GM11168 (cell line): ENCODE data around the gene AOPEP.

Experiments used
- in situ Hi-C: fragments of 300-500 bp; cut with MboI; formaldehyde crosslinking; loops from one replicate; pipeline ENCODE4 v1.12.0; 2022; ENCODE audit warnings: low sequenced_read_pairs; ENCODE audit not compliant: unreplicated experiment

Gene AOPEP, protein sequence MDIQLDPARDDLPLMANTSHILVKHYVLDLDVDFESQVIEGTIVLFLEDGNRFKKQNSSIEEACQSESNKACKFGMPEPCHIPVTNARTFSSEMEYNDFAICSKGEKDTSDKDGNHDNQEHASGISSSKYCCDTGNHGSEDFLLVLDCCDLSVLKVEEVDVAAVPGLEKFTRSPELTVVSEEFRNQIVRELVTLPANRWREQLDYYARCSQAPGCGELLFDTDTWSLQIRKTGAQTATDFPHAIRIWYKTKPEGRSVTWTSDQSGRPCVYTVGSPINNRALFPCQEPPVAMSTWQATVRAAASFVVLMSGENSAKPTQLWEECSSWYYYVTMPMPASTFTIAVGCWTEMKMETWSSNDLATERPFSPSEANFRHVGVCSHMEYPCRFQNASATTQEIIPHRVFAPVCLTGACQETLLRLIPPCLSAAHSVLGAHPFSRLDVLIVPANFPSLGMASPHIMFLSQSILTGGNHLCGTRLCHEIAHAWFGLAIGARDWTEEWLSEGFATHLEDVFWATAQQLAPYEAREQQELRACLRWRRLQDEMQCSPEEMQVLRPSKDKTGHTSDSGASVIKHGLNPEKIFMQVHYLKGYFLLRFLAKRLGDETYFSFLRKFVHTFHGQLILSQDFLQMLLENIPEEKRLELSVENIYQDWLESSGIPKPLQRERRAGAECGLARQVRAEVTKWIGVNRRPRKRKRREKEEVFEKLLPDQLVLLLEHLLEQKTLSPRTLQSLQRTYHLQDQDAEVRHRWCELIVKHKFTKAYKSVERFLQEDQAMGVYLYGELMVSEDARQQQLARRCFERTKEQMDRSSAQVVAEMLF

DNA sequence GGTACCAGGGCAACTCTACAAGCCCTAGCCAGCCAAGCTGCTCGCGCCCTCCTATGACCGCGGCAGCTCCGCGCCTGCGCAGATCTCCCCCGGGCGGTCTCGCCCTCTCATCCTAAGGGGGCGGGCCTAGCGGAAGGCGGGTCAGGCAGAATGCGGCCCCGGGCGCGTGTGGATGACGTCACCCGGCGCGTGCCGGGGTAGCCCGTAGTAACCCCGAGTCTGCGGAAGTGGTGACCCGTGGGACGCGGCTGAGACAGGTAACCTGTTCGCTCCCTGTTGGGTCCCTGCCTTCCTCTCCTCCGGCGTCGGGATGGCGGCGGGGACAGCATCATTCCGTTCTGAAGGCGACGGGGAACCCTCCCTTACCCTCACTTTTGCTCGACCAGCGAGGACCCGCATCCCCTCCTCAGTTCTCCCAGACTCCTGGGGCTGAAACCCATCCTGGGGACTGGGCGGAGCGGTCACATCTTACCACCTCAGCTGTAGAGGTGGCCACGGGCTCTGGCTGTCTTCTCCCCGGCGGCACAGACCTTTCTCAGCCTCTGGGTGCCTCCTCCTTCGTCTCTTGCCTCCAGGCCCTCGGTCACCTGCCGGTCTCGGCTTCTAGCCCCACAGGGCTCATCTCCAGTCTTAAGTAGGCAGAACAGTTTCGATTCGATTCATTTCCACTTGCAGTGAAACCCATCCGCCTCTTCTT, at the start of gene AOPEP:
Gene AOPEP (plus strand): TSS at position 205 of the 697 bp plus-strand sequence. CDS start 33,085 bp downstream, outside the sequence.
- in situ Hi-C loops = no loop called here

DNA sequence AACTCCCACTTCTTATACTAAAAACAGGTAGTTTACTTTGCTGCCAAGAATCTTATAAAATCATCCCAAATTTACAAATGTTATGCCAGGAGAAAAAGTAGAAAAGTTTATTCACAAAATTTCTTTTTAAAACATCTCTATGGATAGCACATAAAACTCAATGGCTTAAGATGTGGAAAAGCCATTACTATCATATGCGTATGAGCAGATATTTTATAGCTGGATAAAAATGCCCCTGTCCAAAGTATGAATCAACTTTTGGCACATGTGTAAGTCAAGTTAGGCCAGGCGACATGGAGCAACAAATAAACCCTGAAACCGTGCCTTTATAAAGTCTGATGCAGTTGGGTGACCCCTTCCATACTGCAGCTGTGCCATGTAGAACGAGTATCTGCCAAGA, 48.6 kb upstream of the AOPEP start:
- in situ Hi-C loops = no loop called here

DNA sequence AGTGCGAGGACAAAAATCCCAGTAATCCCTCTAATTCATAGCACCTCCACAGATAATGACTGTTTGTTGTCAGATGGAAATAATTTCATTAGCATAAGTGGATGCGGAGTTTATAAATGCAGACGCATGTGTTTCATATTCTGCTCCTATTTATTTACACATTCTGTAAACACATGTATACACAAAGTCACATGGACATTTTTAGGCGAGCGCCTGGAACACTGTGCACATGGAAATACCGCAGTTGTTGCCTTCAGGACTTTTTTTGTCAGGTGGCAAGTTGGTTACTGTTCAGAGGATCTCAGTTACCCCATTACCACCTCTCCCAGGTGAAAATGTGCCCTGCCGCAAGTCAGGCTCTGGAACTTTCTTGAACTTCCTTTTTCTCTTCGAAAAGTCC, 46.9 kb upstream of the AOPEP start:
- in situ Hi-C loops = no loop called here

DNA sequence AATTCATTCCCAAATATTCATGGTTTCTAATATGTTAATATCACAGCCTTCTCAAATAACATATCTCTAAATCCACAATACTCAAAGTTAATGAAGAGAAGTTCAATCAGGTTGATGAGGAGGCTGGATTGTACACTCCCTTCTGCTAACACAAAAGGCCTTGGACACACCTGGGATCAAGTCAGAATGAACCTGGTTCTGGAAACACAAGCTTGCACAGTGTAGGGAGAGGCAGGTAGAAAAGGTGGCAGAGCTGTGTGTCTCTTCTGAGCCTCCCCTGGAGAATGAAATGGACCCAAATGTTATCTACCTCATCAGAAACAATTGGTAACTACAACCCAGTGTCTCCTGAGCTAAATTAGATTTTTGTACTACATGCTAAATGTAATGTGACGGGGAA, 46.5 kb upstream of the AOPEP start:
- in situ Hi-C loops = loop anchor here (5.0 kb wide), 1 partner anchor 442 kb away; no protein-coding TSS in a partner anchor

DNA sequence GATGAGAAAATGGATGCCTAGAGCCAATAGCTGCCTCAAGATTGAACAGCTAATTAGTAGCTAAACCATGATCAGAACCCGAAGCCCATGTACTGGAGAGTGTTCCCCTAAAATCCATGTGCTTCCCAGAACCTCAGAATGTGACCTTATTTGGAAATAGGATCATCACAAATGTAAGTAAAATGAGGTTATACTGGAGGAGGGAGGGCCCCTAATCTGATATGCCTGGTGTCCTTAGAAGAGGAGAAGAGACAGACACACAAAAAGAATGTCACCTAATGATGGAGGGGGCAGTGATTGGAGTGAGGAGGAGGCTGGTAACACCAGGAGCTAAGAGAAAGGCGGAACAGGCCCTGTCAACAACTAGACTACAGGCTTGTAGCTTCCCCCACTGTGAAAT, 45.9 kb upstream of the AOPEP start:
- in situ Hi-C loops = loop anchor here (5.0 kb wide), 1 partner anchor 442 kb away; no protein-coding TSS in a partner anchor

DNA sequence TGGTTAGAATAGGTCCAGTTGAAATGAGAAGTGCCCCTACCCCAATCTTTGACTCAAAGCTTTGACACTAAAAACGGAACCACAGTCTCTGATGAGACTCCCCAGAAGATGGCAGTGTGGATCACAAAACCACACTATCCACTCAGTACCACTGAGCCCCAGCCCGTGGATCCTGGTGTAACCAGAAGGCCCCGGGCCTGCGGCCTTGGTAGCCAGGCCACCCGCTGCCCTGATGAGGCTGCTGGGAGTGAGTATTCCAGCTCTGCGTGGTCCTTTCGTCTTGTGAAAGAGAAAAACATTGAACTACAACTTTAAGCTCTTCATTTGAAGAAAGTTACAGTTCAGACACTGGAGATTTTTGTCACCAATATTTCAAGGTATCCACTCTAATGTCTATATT, 45.0 kb upstream of the AOPEP start:
- in situ Hi-C loops = loop anchor here (5.0 kb wide), 1 partner anchor 441 kb away; no protein-coding TSS in a partner anchor

DNA sequence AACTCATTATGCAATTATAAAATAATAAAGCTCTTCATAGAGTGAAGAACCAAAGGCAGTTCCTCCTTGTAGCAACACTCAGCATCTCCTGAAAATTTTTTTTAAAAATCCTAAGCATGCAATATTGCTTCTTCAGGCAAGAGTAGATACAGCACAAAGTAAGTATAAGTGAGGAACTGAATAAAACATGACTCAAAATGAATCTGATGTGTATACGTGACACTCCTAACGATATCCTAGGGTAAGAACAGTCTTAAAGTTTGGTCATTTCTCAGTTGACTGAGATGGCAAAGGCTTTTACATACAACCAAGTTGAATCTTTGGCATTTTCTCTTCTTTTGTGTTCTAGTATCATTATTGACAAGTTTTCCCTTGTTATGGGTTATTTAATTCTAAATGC, 41.1 kb upstream of the AOPEP start:
- in situ Hi-C loops = no loop called here

DNA sequence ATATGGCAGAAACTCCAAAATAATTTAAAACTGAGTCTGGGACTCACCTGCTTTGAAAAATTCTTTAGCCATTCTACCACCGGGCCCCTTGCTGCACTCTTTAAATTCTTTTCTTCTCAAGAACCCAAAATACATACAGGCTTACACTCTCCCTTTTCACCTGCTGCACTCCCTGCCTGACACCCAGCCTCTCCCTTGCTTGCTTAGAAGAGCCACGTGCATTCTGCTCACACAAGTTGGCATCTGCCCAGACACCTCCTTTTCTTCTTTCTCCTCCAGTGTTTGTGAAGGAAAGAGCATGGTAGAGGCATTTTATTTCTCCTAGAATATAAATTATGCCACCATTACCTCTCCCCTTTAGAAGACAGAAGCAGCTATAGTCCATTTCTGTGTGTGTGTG, 39.0 kb upstream of the AOPEP start:
- in situ Hi-C loops = no loop called here

DNA sequence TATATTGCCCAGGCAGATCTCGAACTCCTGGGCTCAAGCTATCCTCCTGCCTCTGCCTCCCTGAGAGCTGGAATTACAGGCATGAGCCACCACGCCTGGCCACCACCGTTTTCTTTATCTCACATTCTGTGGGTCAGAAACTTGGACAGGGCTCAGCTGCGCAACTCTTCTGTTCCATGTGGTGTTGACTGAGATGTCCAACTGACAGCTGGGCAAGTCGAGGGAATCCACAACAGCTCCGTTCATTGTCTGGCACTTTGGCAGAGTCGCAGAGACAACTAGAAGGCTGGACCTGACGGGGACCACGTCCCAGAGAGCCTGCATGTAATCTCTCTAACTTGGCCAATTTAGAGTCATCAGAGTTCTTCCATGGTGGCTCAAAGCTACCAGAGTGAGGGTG, 36.2 kb upstream of the AOPEP start:
- in situ Hi-C loops = no loop called here

DNA sequence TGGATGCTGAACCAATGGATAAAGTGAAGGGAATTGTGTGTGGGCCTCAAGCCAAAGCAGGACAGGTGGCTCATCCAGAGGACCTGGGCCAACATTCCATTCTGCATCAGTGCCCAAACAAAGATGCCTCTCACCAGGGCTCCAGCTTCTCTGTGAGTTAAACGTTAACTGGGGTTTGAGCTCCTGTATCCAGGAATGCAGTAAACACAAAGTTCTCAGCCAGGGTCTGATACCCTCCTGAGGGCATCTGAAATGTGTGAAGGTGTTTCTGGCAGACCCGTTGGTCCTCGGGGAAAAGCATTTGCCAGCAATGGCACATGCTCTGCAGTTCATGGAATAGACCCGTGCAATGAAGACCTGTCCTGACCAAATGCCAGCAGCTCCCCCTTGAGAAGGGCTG, 33.9 kb upstream of the AOPEP start:
- in situ Hi-C loops = no loop called here

DNA sequence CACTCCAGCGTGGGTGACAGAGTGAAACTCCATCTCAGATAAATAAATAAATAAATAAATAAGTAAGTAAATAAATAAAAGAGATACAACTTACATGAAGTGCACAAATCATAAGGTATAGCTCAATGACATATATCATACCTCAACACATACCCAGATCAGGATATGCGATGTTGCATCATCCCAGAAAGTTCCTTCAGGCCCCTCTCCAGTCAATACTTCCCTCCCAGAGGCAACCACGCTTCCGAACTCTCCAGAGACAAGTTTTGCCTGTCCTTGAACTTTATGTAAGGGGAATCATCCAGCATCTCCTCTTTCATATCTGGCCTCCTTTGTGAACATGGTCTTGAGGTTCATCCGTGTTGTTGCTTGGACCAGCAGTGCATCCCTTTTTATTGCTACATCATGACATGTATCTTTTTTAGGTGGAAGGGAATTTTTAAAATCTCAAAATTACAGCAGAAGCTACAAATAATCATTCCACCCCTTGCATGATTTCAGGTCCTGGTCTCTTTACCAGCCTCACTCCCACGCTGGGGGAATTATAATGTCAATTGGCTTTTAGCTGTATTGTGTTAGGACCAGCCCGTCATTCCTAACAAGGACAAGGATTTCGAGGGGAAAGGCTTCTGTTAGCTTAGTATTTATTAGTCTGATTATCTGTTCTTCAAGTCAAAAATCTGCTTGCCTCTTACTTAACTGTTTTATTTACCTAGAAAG, 32.9 kb upstream of the AOPEP start:
- in situ Hi-C loops = no loop called here

DNA sequence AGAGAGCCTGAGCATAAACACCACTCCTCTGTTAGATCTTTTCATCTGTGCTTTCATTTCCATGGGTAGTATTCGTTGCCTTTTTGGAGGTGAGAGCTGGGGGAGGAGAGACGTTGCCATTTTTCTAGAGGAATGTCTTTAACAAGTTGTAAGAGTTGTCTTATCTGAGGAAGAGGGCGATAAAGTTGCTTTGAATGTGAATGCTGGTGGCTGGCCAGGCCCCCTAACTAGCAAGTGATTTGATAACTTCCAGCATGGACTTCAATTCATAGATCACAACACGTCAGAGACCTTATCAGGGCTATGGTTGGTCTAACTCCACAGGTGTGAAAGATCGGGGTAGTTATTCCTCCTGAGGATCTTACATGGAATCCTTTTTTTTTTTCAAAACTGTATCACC, 30.0 kb upstream of the AOPEP start:
- in situ Hi-C loops = no loop called here

DNA sequence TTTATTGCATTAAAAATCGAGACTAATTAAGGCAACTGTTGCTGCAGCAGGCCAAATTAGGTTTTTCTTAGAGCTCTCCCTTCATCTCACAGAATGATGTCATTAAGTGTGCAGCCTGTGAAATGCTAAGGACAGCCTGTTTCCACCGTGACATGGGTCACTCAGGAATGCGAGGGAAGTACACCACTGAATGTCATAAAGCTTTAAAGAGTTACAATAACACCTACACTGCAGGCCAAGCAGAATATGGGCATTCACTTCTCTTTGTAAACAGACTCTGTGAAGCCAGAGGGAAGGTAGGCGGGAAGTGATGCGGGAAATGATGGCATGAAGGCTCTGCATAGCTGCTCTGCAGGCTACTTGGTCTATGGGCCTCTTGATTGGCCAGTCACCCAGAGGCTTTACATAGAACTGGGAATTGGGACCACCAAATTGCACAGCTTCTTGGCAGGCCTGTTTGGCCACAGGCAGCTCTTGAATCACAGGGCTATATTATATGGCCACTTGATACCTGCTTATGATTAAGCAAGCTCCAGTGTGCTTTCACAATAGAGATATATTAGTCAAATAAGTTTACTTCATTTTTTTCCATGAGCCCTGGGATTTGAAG, 28.4 kb upstream of the AOPEP start:
- in situ Hi-C loops = no loop called here

DNA sequence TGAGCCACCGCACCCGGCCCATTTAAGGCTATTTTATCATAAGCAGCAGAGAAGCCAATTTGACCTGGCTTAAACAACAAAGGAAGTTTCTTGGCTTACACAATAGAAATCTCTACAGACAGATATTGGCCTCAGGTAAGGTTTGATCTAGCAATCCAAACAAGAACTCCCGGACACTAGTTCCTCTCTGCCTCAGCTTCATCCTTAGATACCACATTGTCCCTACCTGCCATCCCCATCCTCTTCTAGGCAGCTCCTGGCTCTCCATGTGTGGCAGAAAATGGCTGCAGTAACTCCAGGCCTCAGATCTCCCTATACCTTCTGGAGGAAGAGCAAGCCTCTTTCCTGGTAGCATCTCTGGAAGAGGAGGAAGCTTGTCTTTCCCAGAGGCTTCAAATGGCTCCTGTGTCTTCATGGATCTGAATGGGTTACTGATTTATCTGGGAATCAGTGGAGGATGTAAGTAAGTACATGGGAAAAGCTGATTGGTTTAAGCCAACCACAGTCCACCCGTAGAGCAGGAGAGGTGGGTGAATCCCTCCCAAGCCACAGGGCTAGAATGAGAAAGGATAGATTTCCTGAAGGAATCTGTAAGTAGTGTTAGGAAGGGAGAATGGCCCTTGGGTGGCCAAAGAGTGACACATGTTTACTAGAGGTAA, 26.7 kb upstream of the AOPEP start:
- in situ Hi-C loops = no loop called here

DNA sequence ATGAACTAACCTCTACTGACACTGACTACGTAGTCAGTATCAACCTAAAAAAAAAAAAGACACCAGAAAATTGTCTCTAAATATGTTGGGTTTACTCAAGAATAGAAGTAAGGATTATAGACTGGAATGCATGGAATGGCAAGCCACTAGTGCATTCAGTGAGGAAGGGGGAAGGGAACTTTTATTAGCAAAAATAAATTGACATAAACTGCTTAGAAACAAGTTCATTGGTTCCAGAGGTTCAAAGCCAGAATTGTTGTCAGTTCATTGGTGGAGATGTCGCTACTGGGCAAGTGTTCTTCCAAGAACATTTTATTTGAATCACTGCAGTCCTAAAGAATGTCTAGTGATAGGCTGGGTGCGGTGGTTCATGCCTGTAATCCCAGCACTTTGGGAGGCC, 26.1 kb upstream of the AOPEP start:
- in situ Hi-C loops = no loop called here

DNA sequence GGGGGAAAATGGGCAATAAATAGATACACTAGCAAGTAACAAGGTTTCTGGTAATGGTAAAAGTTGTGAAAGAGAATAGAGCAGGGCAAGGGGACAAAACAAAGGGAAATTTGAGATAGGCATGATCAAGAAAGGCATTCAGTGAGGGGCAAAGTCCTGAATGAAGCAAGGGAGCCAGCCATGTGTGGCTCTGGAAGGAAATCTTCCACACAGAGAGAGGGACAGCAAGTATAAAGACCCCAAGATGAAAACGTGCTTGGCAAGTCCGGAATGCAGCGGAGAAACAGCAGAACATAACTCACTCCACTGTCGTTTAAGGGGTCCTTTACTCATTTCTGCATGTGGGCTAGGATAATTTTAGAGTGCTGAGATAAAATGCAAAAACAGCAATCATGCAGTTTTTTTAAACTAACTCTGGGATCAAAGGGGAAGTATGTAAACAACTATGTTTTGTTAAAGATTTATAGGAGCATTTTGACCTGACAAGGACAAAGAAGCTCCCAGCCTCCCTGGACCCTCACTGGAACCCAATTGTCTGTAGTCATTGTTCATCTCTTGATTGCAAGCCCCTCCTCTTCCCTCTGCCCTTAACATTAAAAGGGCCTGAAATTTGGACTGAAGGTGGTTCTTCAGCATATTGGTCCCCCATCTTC, 22.9 kb upstream of the AOPEP start:
- in situ Hi-C loops = no loop called here

DNA sequence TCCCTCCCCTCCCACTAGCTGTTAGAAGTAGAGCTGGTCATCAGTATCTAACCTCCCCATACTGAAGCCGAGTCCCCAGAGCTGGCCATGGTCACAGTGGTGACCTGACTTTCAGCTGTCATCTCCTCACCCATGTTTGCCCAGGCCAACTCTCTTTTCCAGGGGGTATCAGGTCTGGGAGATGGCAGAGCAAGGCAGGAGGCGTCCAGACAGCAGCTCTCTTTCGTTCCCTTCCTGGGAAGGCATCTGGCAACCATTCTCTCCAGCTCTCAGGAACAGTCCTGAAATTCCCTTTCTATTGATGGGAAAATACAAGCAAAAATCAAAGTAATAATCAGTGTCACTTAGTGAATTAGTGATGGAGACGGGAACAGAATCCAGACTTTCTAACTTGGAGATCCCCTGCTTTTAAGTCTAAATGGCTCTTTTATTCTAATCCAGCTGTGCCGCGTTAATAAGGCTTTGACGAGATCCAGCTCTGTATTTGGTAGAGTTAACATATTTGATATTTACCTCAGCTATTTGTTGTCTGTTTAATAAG, 21.3 kb upstream of the AOPEP start:
- in situ Hi-C loops = no loop called here

DNA sequence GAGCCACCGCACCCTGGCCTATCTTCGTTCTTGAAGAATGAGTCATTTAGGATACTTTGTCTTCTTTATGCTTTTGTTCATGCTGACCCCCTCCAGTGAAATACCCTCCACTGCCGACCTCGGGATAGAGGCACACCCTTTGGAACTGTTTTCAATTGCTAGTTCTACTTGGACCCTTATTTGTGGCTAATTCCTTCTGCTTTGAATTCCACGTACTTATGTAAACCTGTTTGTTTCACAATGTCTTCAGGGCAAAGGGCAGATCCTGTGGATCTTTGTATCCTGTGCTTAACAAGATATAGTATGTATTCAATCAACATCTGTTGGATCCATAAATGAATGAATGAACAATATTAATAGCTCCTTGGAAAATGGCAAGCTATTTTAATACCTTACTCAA, 19.6 kb upstream of the AOPEP start:
- in situ Hi-C loops = no loop called here
